Breast epithelium (tissue), 4 donors: Measurements from ENCODE around the gene FCHSD2. TPM values are rescaled to one million over a fixed set of nuclear protein-coding genes. Genes with fewer than 3 reads are reported as not detected.

Experiments
- DNase-seq, 2 donors: peaks; one replicate each; pipeline ENCODE4 v3.0.0-alpha.2; 2019; ENCODE audit warnings: low spot score in 2 of 2
- H3K27ac ChIP-seq, 2 donors: fragments of 200-600 bp; sonication (generic) in 1 of 2; one replicate each; pipeline ENCODE4 v1.5.1; 2016 to 2019; ENCODE audit warnings: mild to moderate bottlenecking in 1 of 2
- H3K27me3 ChIP-seq, 2 donors: fragments of 200-600 bp; sonication (generic) in 1 of 2; one replicate each; pipeline versions ENCODE4 v1.5.1 to v1.6.0; 2017 to 2019; ENCODE audit warnings: control low read depth in 1 of 2, mild to moderate bottlenecking in 1 of 2
- H3K36me3 ChIP-seq: fragments of 200-600 bp; one replicate; pipeline ENCODE4 v1.5.1; 2019
- H3K4me1 ChIP-seq, 2 donors: fragments of 200-600 bp; sonication (generic); one replicate each; pipeline ENCODE4 v1.5.1; 2016 to 2019; ENCODE audit warnings: control low read depth in 1 of 2
- H3K4me3 ChIP-seq, 3 donors: fragments of 200-600 bp; sonication (generic); 1 replicate in 2 of 3; 2 replicates in 1 of 3; pipeline ENCODE4 v1.5.1; 2016 to 2019; ENCODE audit warnings: mild to moderate bottlenecking in 3 of 3, moderate library complexity in 2 of 3
- H3K9me3 ChIP-seq, 2 donors: fragments of 200-600 bp; sonication (generic) in 1 of 2; one replicate each; pipeline ENCODE4 v1.5.1; 2016 to 2019; ENCODE audit warnings: control low read depth in 1 of 2
- CTCF ChIP-seq, 3 donors: fragments of 450-650 bp; IDR thresholded peaks; one replicate each; pipeline ENCODE4 v1.5.1; 2016 to 2017; ENCODE audit warnings: antibody characterized with exemption in 3 of 3, mild to moderate bottlenecking in 3 of 3, moderate library complexity in 3 of 3
- POLR2A ChIP-seq: fragments of 450-650 bp; IDR thresholded peaks from one replicate; pipeline ENCODE4 v1.6.1; 2016; ENCODE audit warnings: antibody characterized with exemption, mild to moderate bottlenecking, moderate library complexity
- POLR2AphosphoS5 ChIP-seq, 3 donors: sonication (generic); formaldehyde crosslinking; IDR thresholded peaks; one replicate each; pipeline ENCODE4 v1.6.1; 2017; ENCODE audit warnings: antibody characterized with exemption in 3 of 3
- intact Hi-C: fragments of 100-400 bp; cut with DNase I; formaldehyde crosslinking; loops from one replicate; pipeline ENCODE4 v1.15.1; 2023; ENCODE audit warnings: low total_unique reads
- total RNA-seq, 3 donors: library from RNA; depleted of rRNA; stranded (reverse); fragments of >200 nt; gene quantifications; one replicate each; pipeline ENCODE4 v1.1.0, GENCODE V29; 2016

FCHSD2 gene
- total RNA-seq, 3 donors from 2014 or later, result 15.5 to 23.4 (median 19.0) TPM

- no peak for DNase-seq
- no peaks in the 10 kb centered on the region for H3K36me3 ChIP-seq
- H3K9me3 ChIP-seq, result no peaks in the 10 kb centered on the region
- TF ChIP-seq POLR2A (no peak), CTCF (IDR thresholded peaks at IDR 0.05) (no peak), POLR2AphosphoS5 (IDR thresholded peaks at IDR 0.05) (no peak)
- intact Hi-C loops, result loop anchor here (10.0 kb wide), 1 partner anchor 65 kb away; no protein-coding TSS in a partner anchor
- H3K27me3 ChIP-seq, result no peaks in the 10 kb centered on the region
- H3K27ac ChIP-seq, result peak overlapping the region; percentile 39 to 54
- H3K4me3 ChIP-seq, result no peak overlapping the region
- peaks cover 0 to 4% of the 10 kb centered on the region in 2 donors for H3K4me1 ChIP-seq
Observed at GRCh38 chr11:72789493-72790131, 352.5 kb downstream of the FCHSD2 start.

GRCh38 chr11:72788241-72788640 lies 353.9 kb downstream of the FCHSD2 start:
- Histone ChIP-seq H3K4me3 (no peak overlapping the region), H3K27ac (peak overlapping the region in 1 of 2 donors; percentile 40), H3K4me1 (peaks cover 0 to 2% of the 10 kb centered on the region in 2 donors), H3K27me3 (no peaks in the 10 kb centered on the region), H3K9me3 (no peaks in the 10 kb centered on the region), H3K36me3 (no peaks in the 10 kb centered on the region)
- TF ChIP-seq POLR2AphosphoS5 (IDR thresholded peaks at IDR 0.05) (no peak), POLR2A (no peak), CTCF (IDR thresholded peaks at IDR 0.05) (no peak)
- no peak for DNase-seq
- intact Hi-C loops, result loop anchor here (10.0 kb wide), 1 partner anchor 63 kb away; no protein-coding TSS in a partner anchor

GRCh38 chr11:72787216-72788104 lies 354.7 kb downstream of the FCHSD2 start:
- H3K36me3 ChIP-seq, result no peaks in the 10 kb centered on the region
- H3K9me3 ChIP-seq, result no peaks in the 10 kb centered on the region
- no peak for TF ChIP-seq POLR2A
- no peak for TF ChIP-seq CTCF (IDR thresholded peaks at IDR 0.05)
- no peak for TF ChIP-seq POLR2AphosphoS5 (IDR thresholded peaks at IDR 0.05)
- H3K4me1 ChIP-seq, result no peaks in the 10 kb centered on the region
- intact Hi-C loops, result loop anchor here (10.0 kb wide), 1 partner anchor 63 kb away; no protein-coding TSS in a partner anchor
- H3K27me3 ChIP-seq, result no peaks in the 10 kb centered on the region
- H3K4me3 ChIP-seq, result no peak overlapping the region
- DNase-seq, result no peak
- peak overlapping the region; percentile 40 to 60 for H3K27ac ChIP-seq

Other genes starting within 250 kb of the FCHSD2 start
- 1 to 10 TPM in 2 of 3 donors, under 1 TPM in 1; 0.32 to 7.6 (median 5.2) TPM for gene P2RY2, start 76.0 kb upstream of the FCHSD2 start, total RNA-seq
- gene P2RY6, start 130.0 kb upstream of the FCHSD2 start, total RNA-seq, result 1 to 10 TPM; 1.6 to 3.4 (median 1.9) TPM
- 10 to 100 TPM; 28.8 to 54.7 (median 38.2) TPM for gene ARHGEF17, start 166.0 kb upstream of the FCHSD2 start, total RNA-seq
- gene RELT, start 234.1 kb upstream of the FCHSD2 start, total RNA-seq, result 1 to 10 TPM; 2.2 to 3.7 (median 2.3) TPM